ENCODE data around the gene EXOSC10. TPM values are rescaled to one million over a fixed set of nuclear protein-coding genes. Genes with fewer than 3 reads are reported as not detected.

The EXOSC10 gene
- total RNA-seq, 6 donors from 2014 or later = 45.2 to 173 (median 55.9) TPM

GRCh38 chr1:11072216-11072917 is 27.3 kb downstream of the EXOSC10 start:
- Histone ChIP-seq H3K4me3 (no peak overlapping the region), H3K27me3 (no peaks in the 10 kb centered on the region), H3K9me3 (no peaks in the 10 kb centered on the region), H3K36me3 (peaks cover 40 to 100% (median 93%) of the 10 kb centered on the region in 4 donors), H3K27ac (no peak overlapping the region), H3K4me1 (no peaks in the 10 kb centered on the region)
- no peak for TF ChIP-seq POLR2AphosphoS5 (IDR thresholded peaks at IDR 0.05)
- TF ChIP-seq POLR2A (IDR thresholded peaks at IDR 0.05) = no peak
- TF ChIP-seq EP300 (IDR thresholded peaks at IDR 0.05) = no peak
- TF ChIP-seq CTCF (IDR thresholded peaks at IDR 0.05) = no peak
- no peak for ATAC-seq (ENCODE audit: low FRiP score in 2 of 2)
- no peak for DNase-seq
- 72 to 77% methylated on average over 13 of the region's 13 CpGs for WGBS, 2 donors

DNA sequence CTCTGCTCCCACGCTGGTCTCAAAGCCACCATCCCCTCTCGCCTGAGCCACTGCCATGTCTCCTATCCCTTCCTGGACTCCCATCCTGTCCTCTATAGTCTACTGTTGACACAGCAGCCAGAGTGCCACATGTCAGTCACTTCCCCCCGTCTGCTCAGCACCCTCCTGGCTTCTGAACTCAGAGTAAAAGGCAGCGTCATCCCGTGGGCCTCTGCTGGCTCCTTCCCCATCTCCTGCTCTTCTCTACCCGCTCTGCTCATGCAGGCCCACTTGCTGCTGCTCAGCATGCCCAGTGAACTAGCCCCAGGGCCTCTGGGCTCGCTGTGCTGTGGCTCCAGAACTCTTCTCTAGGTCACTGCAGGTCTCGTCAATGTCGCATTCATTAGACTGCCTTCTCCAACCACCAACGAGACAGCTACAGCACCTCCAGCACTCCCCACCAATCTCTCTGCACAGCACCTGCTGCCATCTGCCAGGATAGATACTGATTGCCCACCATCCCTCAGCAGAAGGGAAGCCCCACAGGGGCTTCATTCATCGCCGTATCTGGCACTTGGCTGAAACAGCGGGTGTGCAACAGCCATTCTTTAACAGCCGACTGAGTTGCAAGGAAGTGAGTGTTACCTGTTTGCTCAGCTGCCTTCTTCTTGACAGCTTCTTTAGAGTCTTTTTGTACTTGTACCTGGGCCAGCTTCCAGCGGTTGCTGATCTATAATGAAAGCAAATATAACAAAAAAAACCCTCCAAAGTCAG is 28.0 kb downstream of the EXOSC10 start:
- WGBS, 2 donors = 80 to 82% methylated on average over 15 of the region's 15 CpGs
- ATAC-seq (ENCODE audit: low FRiP score in 2 of 2) = no peak
- Histone ChIP-seq H3K27ac (no peak overlapping the region), H3K36me3 (peaks cover 42 to 100% (median 92%) of the 10 kb centered on the region in 4 donors), H3K4me1 (no peaks in the 10 kb centered on the region), H3K4me3 (no peak overlapping the region), H3K9me3 (no peaks in the 10 kb centered on the region), H3K27me3 (no peaks in the 10 kb centered on the region)
- TF ChIP-seq CTCF (IDR thresholded peaks at IDR 0.05) (no peak), POLR2AphosphoS5 (IDR thresholded peaks at IDR 0.05) (no peak), EP300 (IDR thresholded peaks at IDR 0.05) (no peak), POLR2A (IDR thresholded peaks at IDR 0.05) (no peak)
- no peak for DNase-seq

DNA sequence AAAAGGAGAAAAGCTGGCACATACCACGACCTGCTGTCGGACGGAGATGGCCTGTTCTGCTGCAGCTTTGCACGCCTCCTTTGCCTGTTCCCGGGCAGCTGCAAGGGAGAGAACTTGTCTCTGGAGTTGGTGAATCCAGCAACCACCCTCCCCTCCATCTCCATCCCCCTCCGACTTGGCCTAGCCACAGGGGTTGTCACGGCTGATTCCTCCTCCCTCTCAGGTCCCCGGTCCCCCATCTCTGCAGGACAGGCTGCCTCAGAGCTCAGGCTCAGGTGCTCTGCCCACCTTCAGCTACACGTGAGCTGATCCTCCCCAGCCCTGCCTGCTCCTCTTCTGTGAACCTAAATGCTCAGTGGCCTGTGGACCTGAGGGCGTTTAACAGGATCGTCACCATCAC is 28.8 kb downstream of the EXOSC10 start:
- Histone ChIP-seq H3K27ac (no peak overlapping the region), H3K4me1 (no peaks in the 10 kb centered on the region), H3K9me3 (no peaks in the 10 kb centered on the region), H3K36me3 (peaks cover 47 to 100% (median 92%) of the 10 kb centered on the region in 4 donors), H3K4me3 (no peak overlapping the region), H3K27me3 (no peaks in the 10 kb centered on the region)
- DNase-seq (no peak), ATAC-seq (ENCODE audit: low FRiP score in 2 of 2) (no peak)
- no peak for TF ChIP-seq CTCF (IDR thresholded peaks at IDR 0.05)
- no peak for TF ChIP-seq POLR2A (IDR thresholded peaks at IDR 0.05)
- no peak for TF ChIP-seq POLR2AphosphoS5 (IDR thresholded peaks at IDR 0.05)
- no peak for TF ChIP-seq EP300 (IDR thresholded peaks at IDR 0.05)
- 91 to 92% methylated on average over 11 of the region's 11 CpGs for WGBS, 2 donors

DNA sequence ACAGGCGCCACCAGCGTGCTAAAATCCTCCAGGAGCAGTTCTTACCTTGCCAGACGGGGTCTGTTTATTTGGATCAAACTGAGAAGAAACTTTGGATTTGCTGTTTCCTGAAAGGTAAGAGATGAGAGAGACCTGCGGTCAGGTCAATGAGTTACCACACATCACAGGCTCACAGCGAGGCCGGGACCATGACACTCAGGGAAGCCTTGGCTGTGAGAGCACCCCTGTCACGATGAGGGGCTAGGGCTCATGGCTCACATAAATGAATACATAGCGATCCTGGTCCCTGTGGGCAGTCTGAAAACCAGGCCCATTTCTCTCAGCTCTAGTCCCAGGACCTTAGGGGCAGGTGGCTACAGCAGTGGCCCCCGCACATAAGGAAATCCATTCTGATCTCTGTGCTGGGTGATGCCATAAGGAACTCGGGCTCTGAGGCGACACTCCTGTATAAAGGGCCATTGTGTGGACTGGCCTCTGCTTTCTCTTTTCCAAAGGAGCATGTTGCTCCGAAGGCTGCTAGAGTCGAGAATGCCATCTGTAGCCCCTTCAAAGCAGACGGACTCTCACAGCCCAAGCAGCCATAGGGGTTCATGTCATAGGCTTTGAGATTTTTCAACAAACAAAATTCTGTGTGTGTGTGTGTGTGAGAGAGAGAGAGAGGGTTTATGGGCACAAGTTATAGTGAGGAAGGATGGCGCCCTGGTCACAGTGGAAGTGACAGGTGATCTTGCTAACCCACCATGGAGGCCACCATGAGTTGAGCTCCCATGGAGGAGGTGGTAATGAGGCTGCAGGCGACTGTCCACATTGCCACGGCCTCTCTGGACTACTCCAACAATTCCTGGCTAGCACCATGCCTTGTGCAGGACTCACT is 30.8 kb downstream of the EXOSC10 start:
- Histone ChIP-seq H3K27me3 (no peaks in the 10 kb centered on the region), H3K4me1 (no peaks in the 10 kb centered on the region), H3K27ac (no peak overlapping the region), H3K9me3 (no peaks in the 10 kb centered on the region), H3K4me3 (no peak overlapping the region), H3K36me3 (peaks cover 40 to 98% (median 80%) of the 10 kb centered on the region in 4 donors)
- TF ChIP-seq CTCF (IDR thresholded peaks at IDR 0.05) = no peak
- TF ChIP-seq EP300 (IDR thresholded peaks at IDR 0.05) = no peak
- ATAC-seq (ENCODE audit: low FRiP score in 2 of 2) (no peak), DNase-seq (no peak)
- 92 to 93% methylated on average over 11 to 17 of the region's 17 CpGs for WGBS, 2 donors
